ENCODE data around the gene AURKAIP1. TPM values are rescaled to one million over a fixed set of nuclear protein-coding genes. Genes with fewer than 3 reads are reported as not detected.

AURKAIP1 gene
- total RNA-seq, 2 donors from 2014 or later: 175 to 212 TPM

DNA sequence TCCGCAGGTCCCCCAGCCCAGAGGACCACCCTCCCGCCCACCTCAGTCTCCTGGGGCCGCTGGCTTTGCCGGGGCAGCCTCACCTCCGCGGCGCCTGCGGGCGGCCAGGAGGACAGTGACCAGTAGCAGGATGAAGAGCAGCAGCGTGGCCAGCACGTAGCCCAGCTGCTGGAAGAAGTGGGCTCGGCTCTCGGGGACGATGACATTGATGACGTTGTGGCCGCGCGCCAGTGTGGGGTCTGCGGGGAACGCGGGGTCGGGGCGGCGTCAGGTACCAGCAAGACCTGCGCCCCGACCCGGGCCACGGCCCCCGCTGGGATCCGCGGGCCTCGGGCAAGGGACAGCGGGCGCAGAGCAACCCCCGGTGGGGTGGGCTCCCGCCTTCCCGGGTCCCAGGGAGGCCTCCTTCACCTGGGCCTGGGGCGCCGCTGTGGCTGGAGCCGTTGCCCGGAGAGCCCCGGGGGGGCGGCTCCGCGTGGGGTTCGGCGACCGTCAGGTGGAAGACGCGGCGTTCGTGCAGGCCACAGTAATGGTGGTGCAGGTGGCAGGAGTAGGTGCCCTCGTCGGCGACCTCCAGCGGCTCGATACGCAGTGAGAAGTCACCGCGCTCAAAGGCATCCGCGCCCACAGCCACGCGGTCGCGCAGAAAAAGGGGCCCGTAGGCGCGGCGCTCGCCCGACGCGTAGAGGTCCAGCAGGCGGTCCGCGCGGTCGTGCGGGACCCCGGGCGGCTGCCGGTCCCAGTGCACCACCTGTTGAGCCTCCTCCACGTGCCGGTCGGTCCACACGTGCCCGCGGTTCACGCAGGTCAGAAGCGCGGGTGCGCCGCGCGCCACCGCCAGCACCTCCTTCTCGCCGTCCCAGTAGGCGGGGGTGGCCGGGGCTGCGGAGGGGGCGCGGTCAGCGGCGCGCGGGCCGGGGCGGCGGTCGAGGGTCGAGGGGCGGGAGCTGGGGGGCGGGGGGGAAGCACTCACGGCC lies 20.4 kb downstream of the AURKAIP1 start:
- ATAC-seq: no peak
- intact Hi-C loops (cut with DNase I, micrococcal nuclease): no loop called here
- DNase-seq: no peak

DNA sequence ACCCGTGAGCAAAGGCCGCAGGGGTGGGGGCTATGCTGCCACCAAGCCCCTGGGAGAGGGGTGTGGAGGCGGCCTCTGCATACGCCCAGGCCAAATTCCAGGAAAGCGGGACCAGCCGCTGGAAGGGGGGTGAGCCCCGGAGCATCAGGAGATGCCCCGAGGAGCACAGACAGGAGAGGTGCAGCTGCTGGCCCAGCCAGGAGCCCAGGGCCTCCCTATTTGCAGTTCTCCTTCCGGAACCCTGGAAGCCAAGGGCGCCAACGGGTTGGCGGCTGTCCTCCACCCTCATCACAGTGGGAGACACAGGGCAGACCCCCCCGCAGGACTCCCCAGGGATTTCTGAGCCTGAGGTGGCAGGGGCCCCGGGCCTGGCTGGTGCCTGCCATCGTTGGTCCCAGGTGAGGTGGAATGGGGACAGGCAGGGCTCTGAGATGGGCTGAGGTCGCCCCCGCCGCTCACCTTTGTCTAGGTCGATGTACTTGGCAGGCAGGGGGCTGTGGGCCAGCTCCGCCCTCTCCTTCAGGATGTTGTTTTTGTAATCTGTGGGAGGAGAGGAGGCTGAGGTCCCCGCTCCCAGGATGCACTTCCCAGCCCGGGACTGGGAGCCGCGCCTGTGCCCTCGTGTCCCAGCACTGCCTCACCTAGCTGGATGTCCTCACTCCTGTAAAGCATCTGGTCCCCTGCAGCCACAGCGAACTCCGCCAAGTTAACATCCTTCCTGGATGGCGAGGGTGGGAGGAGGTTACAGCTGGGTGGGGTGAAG lies 21.4 kb downstream of the AURKAIP1 start:
- ATAC-seq (no peak), DNase-seq (no peak)
- intact Hi-C loops (cut with DNase I, micrococcal nuclease): no loop called here

DNA sequence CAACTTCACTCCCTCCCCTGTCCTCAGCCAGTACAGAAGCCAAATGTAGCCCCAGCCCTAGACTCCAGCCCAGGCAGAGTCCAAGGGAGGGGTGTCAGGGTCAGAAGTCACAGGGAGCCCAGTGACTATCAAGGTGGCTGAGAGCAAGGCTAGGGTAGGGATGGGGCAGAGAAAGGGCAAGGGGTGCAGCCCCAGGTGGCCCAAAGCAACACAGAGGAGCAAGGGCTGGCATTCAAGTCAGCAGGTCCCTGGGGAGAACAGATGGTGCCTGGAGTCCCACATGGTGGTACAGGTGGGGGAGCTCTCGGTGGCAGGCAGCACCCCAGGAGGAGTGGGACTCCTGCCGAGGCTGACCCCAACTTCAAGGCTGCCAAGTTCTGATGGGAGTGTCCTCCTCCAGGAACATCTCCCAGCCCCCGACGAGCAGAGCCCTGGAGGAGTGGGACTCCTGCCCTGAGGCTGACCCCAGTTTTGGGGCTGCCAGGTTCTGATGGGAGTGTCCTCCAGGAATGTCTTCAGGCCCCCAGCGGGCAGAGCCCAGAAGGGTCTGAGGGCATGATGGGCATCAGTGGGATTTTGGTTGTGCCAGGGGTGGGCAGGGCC lies 22.1 kb downstream of the AURKAIP1 start:
- intact Hi-C loops (cut with DNase I, micrococcal nuclease): no loop called here
- ATAC-seq (no peak), DNase-seq (no peak)

DNA sequence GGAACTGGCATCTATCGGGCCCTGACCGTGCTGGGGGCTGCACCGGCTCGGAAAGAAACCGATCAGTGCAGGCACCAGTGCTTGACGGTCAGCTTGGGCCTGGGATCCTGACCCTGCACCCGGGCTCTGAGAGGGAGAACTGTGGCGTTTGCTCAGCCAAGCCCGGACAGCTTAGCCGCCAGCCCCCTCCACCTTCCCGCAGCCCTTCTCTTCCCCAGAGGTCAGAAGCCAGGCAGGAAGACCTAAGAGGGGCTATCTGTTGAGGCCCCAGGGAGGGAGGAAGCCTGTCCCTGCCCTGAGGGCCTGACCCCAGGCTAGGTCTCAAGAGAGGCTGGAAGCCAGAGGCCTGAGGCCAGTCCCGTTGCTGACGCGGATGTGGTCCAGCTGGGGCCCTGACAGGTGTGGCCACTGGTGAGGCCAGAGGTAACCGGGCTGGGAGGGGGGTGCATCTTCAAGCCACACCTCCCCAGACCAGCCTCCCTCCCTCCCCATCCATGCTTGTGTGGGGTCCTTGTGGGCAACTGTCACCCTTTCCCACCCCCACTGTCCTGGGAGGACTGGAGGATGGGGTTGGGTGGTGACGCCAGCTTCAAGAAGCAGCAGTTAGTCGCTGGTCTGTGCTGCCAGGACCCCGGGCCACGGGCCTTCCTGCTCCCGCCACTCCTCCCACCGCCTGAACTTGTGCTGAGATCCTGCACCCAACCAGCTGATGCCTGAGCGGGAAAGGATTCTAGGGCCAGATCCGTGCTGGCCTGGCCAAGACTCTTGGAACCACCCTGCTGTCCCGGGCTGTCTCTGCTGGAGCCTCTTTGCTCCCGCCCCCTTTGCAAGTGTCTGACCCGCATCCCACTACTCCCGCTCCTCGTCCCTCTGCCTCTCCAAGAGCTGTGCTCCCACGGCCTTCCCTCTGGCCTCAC lies 23.2 kb downstream of the AURKAIP1 start:
- DNase-seq: no peak
- ATAC-seq: no peak
- intact Hi-C loops (cut with DNase I, micrococcal nuclease): no loop called here

DNA sequence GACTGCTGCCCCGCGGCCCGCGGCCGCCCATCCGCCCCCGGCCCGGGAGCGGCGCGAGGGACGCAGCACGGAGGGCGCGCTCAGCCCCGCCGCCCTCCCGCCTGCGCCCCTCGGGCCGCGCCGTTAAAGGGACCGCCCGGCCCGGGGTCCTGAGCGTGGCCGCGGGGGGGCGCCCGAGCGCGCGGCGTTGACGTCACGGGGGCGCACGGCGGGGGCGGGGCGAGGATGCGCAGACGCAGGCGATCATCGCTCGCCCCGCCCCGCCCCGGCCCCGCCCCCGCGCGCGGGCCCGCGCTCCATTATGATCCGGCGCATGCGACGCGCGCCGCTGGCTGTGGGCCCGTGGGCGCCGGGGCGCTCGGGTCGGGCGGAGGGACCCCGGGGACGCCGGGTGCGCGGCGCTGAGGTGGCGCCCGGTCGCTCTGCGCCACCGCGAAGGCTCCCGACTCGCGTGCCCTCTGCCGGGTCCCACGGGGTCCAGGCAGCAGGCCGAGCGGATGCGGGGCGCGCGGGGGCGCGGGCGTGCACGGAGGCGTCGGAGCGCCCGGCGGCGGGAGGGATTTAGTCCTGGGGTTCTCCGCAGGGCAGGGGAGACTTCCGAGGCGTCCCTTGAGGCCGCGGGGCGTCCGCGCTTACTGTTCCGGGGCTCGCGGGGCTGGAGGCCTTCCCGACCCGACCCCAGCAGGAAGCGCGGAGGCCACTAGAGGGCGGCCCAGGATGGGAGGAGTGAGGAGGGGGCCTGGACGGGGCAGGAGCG lies 25.6 kb downstream of the AURKAIP1 start, which contains the start of gene DVL1:
TSS of gene DVL1 (minus strand) at position 163 of the 757 bp plus-strand sequence. CDS start 353 bp downstream, outside the sequence.
- intact Hi-C loops (cut with DNase I, micrococcal nuclease): no loop called here
- ATAC-seq (peak; percentile 36), DNase-seq (peak in 1 of 2 donors; percentile 76)

DNA sequence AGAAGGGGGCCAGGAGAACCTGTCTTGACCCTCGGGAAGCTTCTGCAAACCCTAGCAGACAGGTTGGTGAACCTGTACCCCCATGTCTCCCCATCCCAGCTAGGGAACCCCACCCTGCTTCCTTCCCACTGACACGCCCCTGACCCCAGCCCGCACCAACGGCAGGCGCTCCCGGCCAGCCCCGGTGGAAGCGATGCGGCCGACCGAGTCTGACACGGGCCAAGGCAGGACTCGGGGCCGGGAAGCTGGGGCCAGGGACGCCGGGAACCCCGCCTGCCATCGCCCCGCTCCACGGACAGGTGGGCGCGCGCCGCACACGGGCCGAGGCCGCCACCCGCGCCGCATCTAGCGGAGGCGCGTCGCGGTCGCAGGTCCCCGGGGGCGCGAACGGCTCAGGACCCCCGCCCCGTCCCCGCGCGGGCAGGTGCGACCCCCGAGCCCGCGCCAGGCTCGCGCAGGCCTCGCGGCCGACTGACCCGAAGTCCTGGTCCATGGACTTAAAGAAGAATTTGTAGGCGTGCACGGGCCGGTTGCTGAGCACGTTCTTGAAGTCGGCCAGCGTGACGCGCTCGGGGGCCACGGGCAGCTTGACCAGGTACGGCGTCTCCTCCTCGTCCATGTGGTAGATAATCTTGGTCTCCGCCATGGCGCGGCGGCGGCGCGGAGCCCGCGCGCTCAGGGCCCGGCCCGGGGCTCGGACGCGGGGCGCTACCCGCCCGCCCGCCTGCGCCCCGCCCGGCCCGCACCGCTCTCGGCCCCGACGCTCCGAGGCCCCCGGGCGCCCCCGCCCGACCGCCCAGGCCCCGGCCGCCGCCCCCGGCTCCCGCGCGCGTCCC lies 26.4 kb downstream of the AURKAIP1 start:
- peak in 1 of 2 donors; percentile 65 for DNase-seq
- intact Hi-C loops (cut with DNase I, micrococcal nuclease): no loop called here

DNA sequence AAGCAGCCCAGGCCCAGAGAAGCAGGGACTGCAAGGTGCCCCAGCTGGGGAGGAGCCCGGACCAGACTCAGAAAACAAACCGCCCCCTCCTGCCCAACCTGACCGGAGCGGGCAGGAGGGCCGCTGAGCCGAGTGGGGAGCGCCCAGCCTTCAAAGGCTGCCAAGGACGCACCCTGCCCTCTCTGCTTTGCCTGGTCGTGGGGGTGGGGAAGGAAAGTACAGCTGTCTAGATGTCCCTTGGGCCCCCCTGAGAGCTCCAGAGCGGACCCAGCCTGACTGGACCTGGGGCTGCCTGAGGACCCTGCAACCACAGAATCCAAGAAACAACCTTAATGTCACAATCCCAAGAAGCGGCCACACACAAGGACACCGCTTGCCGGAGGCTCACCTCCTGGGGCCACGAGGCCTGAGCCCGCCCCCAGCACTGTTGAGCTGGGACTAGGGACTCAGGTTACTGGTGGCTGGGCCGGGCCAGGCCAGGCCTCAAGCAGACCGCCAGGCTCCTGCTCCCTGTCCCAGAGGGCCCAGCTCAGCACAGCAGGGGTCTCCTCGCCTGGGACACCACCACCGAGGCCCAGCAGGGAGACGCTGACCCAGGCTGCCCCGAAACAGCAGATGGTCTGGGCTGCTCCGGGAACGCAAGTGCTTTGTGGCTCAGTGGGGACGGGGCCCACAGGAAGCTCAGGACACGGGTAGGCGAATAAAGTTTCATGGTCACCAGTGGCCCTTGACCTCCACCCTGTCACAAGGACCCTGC lies 27.2 kb downstream of the AURKAIP1 start:
- intact Hi-C loops (cut with DNase I, micrococcal nuclease): no loop called here
- ATAC-seq (peak; percentile 76), DNase-seq (peak; percentile 74 to 77)

More for the DNA sequence above, 26.4 kb downstream of the AURKAIP1 start:
- ATAC-seq: peak; percentile 26

DNA sequence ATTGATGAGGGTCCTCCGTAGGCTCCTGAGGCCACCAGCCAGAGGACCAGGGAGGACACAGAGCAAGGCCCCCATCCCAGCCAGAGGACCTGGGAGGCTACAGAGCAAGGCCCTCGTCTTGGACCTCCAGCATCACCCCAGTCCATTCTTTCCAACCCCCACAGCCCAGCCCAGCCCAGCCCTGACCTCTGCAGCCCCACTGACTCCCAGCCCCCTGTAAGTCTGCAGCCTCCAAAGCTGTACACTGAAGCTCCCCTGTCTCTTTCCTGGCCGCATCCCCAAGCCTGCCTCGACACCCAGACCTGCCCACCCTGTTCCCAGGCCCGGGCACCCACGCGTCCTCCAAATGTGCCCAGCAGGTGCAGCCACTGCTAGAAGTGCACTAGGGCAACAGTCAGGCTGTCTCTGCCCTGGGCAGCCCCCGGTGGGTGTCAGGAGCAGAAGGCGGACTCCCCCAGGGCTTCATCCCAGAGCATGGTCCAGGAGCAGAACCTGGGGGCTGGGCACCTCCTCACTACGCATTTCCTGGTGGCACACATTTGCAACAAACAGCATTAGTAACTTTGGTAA lies 27.9 kb downstream of the AURKAIP1 start:
- intact Hi-C loops (cut with DNase I, micrococcal nuclease): no loop called here
- DNase-seq: no peak

DNA sequence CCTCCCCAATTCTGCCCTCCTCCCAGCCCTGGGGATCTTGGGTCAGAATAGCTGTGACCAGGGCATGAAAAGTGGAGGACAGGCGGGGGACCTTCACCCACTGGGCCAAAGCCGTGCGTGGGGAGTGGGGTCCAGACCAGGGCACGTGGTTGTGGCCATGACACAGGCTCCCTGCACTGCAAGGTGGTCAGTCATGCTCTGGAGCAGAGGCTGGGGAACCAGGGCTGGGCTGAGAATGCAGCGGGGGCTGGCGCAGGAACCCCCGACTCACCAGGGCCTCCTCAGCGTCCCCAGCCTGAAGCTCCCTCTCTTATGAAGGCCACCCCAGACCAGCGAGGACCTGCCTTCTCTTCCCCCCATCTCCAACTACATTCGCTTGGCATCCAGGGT lies 28.5 kb downstream of the AURKAIP1 start:
- intact Hi-C loops (cut with DNase I, micrococcal nuclease): no loop called here
- no peak for ATAC-seq
- no peak for DNase-seq

More for the DNA sequence above, 27.9 kb downstream of the AURKAIP1 start:
- ATAC-seq: no peak

DNA sequence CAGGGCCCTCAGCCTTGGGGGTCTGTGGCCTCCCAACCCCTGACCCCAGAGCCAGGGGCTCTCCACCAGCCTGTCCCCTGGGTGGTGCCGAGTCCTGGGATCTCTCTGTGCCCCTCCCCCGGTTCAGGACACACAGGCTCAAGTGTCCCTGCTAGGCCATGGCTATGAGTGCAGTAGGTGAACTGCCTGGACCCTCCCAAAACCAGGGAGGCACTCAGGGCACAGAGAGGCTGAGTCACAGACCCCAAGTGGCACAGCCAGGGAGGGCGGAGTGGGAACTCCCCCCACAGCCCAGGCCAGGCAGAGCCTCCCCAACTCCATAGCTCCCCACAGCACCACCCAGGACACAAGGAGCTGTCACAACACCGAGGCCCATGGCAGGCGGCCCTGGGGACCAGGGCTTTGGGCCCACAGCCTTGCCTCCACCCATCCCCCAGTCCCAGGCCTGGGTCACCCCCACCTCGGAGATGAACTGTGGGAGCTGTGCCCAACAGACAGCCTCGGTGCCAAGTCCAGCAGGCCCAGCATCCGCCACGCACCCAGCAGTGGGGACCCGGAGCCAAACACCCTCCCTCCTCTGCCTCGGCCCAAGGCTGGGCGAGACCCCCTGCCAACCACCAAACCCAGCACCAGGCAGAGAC lies 29.0 kb downstream of the AURKAIP1 start:
- DNase-seq: no peak
- intact Hi-C loops (cut with DNase I, micrococcal nuclease): no loop called here
- no peak for ATAC-seq

DNA sequence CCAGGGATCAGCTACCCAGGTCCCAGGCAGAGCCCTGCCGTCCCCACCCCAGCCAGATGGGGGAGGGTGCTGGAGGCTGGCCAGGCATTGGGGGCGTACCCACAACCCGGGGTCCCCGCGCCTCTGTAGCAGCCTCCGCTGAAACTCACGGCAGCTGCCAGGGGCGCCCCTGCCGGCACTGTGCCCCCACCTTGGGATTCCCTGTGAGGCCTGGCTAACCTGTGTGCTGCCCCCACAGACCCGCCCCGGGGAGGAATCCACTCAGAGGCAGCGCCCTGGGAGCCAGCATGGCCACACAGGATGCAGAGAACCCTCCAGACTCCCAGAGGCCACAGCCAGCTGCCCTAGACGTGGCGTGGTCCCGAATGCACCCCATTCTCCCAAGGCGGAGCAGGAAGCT lies 29.6 kb downstream of the AURKAIP1 start:
- intact Hi-C loops (cut with DNase I, micrococcal nuclease): no loop called here
- no peak for DNase-seq
- ATAC-seq: no peak

DNA sequence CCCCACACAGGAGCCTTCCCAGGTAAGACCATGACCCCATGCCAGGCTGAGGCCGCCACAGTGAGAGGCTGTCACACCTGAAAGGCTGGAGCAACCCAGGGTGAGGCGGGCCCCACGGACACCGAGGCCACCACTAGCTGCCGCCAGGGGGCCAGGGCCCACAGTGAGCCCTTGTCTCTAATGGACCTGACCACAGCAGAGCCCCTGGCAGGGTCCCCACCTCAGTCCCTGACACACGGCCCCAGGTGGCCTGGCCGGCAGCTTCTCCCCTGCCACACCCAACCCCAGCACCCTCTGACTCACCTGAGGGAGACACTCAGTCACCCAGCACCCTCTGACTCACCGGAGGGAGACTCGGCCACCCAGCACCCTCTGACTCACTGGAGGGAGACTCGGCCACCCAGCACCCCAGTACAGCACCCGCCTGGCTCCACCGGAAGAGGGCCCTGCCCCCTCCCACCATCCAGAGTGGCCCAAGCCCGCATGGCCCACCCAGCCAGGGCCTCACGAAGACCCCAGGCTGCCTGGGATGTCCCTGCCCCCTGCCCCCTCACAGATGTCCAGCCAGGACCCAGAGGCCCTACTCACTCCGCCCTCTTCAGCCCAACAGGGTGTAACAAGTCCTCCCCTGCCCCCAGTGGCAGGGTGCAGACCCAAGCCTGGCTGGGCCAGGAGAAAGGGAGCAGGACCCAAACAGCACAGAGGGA lies 30.2 kb downstream of the AURKAIP1 start:
- intact Hi-C loops (cut with DNase I, micrococcal nuclease): no loop called here
- DNase-seq: peak in 1 of 2 donors; percentile 69
- peak; percentile 27 for ATAC-seq

DNA sequence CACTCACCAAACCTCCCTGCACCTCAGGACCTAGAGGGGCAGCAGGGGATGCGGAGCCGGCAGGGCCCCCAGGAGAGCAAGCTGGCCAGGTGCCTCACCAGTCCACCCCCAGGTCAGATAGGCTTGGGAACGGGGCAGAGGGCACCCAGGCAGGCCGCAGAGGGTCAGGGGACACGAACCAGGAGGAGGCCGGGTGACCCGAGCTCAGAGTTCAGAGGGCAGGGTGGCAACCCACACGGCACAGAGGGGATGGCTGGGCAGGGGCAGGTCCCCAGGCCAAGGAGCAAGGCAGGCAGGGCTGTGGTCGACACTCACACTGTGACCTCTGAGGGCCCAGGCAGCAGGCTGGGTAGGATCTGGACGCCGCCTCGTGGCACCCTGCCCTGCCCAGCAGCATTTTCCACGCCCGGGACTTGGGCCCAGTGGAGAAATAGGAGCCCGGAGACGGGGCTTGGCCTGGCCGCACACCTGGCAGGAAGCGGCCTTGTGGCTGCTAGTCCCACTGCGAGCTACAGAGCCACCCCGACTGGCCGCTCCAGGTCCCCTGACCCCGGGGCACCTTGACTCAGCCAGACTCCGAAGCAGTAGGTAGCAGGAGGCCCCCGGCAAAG lies 31.1 kb downstream of the AURKAIP1 start:
- ATAC-seq (no peak), DNase-seq (no peak)
- intact Hi-C loops (cut with DNase I, micrococcal nuclease): no loop called here

DNA sequence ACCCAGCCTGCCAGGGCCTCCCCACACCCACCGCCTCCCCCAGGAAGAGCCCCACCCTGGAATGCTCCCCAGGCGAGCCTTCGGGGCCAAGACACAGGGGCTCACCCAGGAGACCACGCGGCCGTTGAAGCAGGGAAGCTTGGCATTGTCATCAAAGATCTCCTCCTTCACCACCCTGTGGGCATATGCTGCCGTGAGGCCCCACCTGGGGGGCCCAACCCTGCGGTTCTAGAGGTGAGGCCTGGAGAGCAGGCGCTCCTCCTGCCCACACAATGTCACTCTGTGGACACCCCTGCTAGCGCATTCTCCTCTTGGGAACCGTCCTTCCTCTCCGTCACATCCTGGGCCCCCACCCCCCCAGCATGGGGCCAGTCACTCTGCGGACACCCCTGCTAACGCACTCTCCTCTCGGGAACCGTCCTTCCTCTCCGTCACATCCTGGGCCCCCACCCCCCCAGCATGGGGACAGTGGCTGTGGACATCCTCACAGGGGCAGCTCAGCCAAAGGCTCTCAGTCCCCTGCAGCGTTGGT lies 32.4 kb downstream of the AURKAIP1 start:
- intact Hi-C loops (cut with DNase I, micrococcal nuclease): no loop called here
- no peak for DNase-seq
- ATAC-seq: no peak

Measured in left colon (tissue), 2 donors.